Heart right ventricle (tissue), 16 donors: ENCODE results near the gene TLE3. TPM values are rescaled to one million over a fixed set of nuclear protein-coding genes. Genes with fewer than 3 reads are reported as not detected.
A peak's percentile ranks its signal among the peaks of the same experiment; 100 is the strongest.

Experiments
- ATAC-seq, 8 donors: fragments of 200-7000 bp; cut with Tn5 transposase; one replicate each; pipeline ENCODE4 v1.9.1; 2020; ENCODE audit warnings: mild to moderate bottlenecking in 8 of 8, moderate library complexity in 8 of 8, moderate number of reproducible peaks in 1 of 8
- DNase-seq, 2 donors: peaks; one replicate each; pipeline ENCODE4 v3.0.0-alpha.2; 2020
- H3K27ac ChIP-seq, 10 donors: fragments of 200-600 bp; sonication (generic) in 2 of 10; one replicate each; pipeline versions ENCODE4 v1.5.0 to v1.8.0; 2020 to 2022; ENCODE audit warnings: mild to moderate bottlenecking in 3 of 10
- H3K27me3 ChIP-seq, 7 donors: fragments of 200-600 bp; one replicate each; pipeline ENCODE4 v1.8.0; 2021 to 2022; ENCODE audit warnings: mild to moderate bottlenecking in 2 of 7
- H3K36me3 ChIP-seq, 9 donors: fragments of 200-600 bp; sonication (generic) in 1 of 9; one replicate each; pipeline versions ENCODE4 v1.5.0 to v1.8.0; 2020 to 2022; ENCODE audit warnings: mild to moderate bottlenecking in 2 of 9
- H3K4me1 ChIP-seq, 9 donors: fragments of 200-600 bp; sonication (generic) in 1 of 9; one replicate each; pipeline versions ENCODE4 v1.5.0 to v1.8.0; 2020 to 2022; ENCODE audit warnings: mild to moderate bottlenecking in 4 of 9
- H3K4me3 ChIP-seq, 10 donors: fragments of 200-600 bp; sonication (generic) in 2 of 10; one replicate each; pipeline versions ENCODE4 v1.5.0 to v1.8.0; 2020 to 2022; ENCODE audit warnings: mild to moderate bottlenecking in 7 of 10, moderate library complexity in 2 of 10
- H3K9me3 ChIP-seq, 11 donors: fragments of 200-600 bp in 10 of 11; sonication (generic) in 2 of 11; one replicate each; pipeline versions ENCODE4 v1.5.0 to v1.8.0; 2013 to 2022; ENCODE audit warnings: mild to moderate bottlenecking in 2 of 11, control low read depth in 1 of 11, moderate library complexity in 1 of 11
- CTCF ChIP-seq, 9 donors: fragments of 200-600 bp; sonication (generic) in 2 of 9; IDR thresholded peaks; one replicate each; pipeline versions ENCODE4 v1.5.0 to v1.8.0; 2021 to 2022; ENCODE audit warnings: antibody characterized with exemption in 9 of 9, mild to moderate bottlenecking in 5 of 9, moderate library complexity in 1 of 9
- WGBS, 2 donors: extraction: QIAGEN DNeasy Blood & Tissue Kit; methylation state at CpG; one replicate each; pipeline ENCODE4 v1.1.7; 2013; ENCODE audit warnings: inconsistent platforms in 1 of 2; 5-methylcytosine and 5-hydroxymethylcytosine counted together
- intact Hi-C, 10 donors: fragments of 100-400 bp; cut with DNase I; formaldehyde crosslinking; loops; one replicate each; pipeline versions ENCODE4 v1.11.1 to v1.14.2; 2022
- polyA plus RNA-seq, 2 donors: library from polyadenylated mRNA; stranded (reverse); fragments of 200-250 nt; gene quantifications; one replicate each; pipeline ENCODE4 v1.2.3, GENCODE V29; 2013
- total RNA-seq, 10 donors: library from RNA; stranded (reverse); fragmentation: NEBNext Ultra II Directional in 3 of 10; extraction: Animal tissue kit (Norgen Biotek cat#: 25700) in 3 of 10; gene quantifications; one replicate each; pipeline versions ENCODE4 v1.2.1 to v1.2.4, GENCODE V29; 2021 to 2023
- donor health status: Arrhythmogenic right ventricular cardiomyopathy.
- donor health status: ischemic (EF 13 %, LVEDD 7.1; RV severe dilation, severe dysfunction).
- donor health status: healthy with polysubstance abuse.
- donor health status: DM: no; HTN: yes; CAD: no.
- donor health status: DM: no; HTN: no; CAD: no.
- donor health status: ischemic (EF 25% LVEDD 6.9; RV normal size, moderate dysfunction).
- donor health status: ischemic (EF 25% LVEDD 5.7; RV mildly dilated, moderate dysfunction).
- donor health status: healthy.
- donor health status: DM: yes; HTN: yes; CAD: no.
- donor health status: Ischemic cardiomyopathy.
- donor health status: ischemic (EF 35%, LVEDD 5.7; RV mildly dilated, moderate dysfunction).
- donor health status: nonischemic (EF 11% LVEDD 7.7; RV severe dilation, severe dysfunction).
- donor health status: DM: yes; HTN: yes; CAD: no.
- donor health status: PGD.
- donor health status: ischemic (EF 29% LVEDD 5.4; RV normal size, mild dysfunction).
- donor health status: nonischemic (EF 23%, LVEDD 6.1; RV moderate dilation, normal function).

TLE3 gene
- total and polyA plus RNA-seq, 12 donors: 7.5 to 21.7 (median 12.6) TPM

GRCh38 chr15:70087708-70088352 lies 9.9 kb downstream of the TLE3 start:
- intact Hi-C loops: no loop called here
- Histone ChIP-seq H3K4me1 (peaks cover 3 to 87% (median 45%) of the 10 kb centered on the region in 9 donors), H3K27me3 (peaks cover 0 to 9% (median 0%) of the 10 kb centered on the region in 7 donors), H3K4me3 (no peak overlapping the region), H3K36me3 (peaks cover 0 to 94% (median 0%) of the 10 kb centered on the region in 9 donors), H3K9me3 (no peaks in the 10 kb centered on the region), H3K27ac (peak overlapping the region in 1 of 10 donors; percentile 15)
- DNase-seq (no peak), ATAC-seq (no peak)
- 62 to 74% methylated on average over 12 of the region's 12 CpGs for WGBS, 2 donors
- no peak for TF ChIP-seq CTCF (IDR thresholded peaks at IDR 0.05)

DNA sequence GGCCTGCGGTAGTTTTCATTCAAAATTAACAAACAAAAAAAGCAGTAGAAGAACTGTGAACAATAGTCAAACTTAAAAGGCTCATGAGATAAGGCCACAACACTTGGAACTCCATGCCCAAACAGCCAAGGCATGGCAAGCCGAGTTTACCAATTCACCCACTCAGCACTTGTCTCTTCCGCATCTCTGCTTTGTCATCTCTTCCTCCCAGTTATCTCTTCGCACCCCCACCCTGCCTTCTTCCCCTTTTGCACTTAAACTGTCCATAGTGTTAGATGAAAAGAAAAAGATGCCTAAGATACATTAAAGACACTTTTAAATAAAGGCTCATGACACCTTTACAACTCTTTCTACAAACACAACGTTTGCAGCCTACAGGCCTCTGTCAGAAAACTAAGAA lies 11.1 kb downstream of the TLE3 start:
- no peak for TF ChIP-seq CTCF (IDR thresholded peaks at IDR 0.05)
- H3K36me3 ChIP-seq: peaks cover 0 to 94% (median 3%) of the 10 kb centered on the region in 9 donors
- DNase-seq (no peak), ATAC-seq (peak in 1 of 8 donors; percentile 25)
- H3K4me3 ChIP-seq: no peak overlapping the region
- intact Hi-C loops: no loop called here
- H3K27me3 ChIP-seq: peaks cover 0 to 9% (median 0%) of the 10 kb centered on the region in 7 donors
- peaks cover 0 to 76% (median 33%) of the 10 kb centered on the region in 9 donors for H3K4me1 ChIP-seq
- H3K9me3 ChIP-seq: no peaks in the 10 kb centered on the region
- WGBS, 2 donors: 85 to 89% methylated on average over 5 of the region's 5 CpGs
- H3K27ac ChIP-seq: no peak overlapping the region

DNA sequence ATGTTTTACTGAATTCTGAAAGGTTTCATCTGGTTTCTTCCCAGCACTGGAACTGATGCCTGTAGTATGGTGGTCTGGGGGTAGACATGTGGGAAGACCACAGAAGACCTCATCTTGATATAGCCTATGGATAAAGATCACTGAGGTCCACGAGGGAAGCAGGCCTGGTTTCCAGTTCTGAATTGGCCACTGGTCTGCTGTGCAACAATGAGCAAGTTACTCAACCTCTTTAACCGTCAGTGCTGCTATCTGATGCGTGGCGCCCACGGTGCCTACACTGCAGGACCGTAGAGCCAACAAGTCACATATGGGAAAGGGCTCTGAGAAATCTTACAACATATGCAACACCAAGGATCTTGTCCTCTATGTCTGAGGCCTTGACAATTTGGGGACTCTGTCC lies 13.3 kb downstream of the TLE3 start:
- Histone ChIP-seq H3K9me3 (no peaks in the 10 kb centered on the region), H3K36me3 (peaks cover 0 to 94% (median 10%) of the 10 kb centered on the region in 9 donors), H3K27me3 (peaks cover 0 to 9% (median 0%) of the 10 kb centered on the region in 7 donors), H3K27ac (no peak overlapping the region), H3K4me1 (peaks cover 0 to 62% (median 22%) of the 10 kb centered on the region in 9 donors), H3K4me3 (no peak overlapping the region)
- DNase-seq (no peak), ATAC-seq (no peak)
- intact Hi-C loops: no loop called here
- WGBS, 2 donors: 95 to 97% methylated on average over 6 of the region's 6 CpGs
- no peak for TF ChIP-seq CTCF (IDR thresholded peaks at IDR 0.05)

DNA sequence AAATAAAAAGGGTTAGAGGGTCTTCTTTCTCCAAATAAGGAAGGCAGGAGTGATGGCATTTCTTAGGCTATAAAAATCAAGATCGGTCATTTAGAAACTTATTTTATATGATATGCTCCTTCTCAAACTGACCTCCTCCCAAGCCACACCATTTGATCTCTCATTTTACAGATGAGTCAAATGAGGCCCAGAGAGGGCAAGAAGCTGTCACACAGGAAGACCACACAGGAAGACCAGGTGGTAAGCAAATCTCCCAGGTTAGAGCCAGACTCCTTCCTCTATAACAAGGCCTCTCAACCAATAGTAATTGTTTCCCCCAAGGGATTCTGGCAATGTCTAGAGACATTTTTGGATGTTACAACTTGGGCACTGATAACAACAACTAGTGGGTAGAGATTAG lies 13.8 kb downstream of the TLE3 start:
- WGBS, 2 donors: 88 to 98% methylated on average over 1 of the region's 1 CpG
- no peak overlapping the region for H3K4me3 ChIP-seq
- peaks cover 0 to 59% (median 19%) of the 10 kb centered on the region in 9 donors for H3K4me1 ChIP-seq
- no peak for TF ChIP-seq CTCF (IDR thresholded peaks at IDR 0.05)
- intact Hi-C loops: no loop called here
- peaks cover 0 to 92% (median 10%) of the 10 kb centered on the region in 9 donors for H3K36me3 ChIP-seq
- peaks cover 0 to 9% (median 0%) of the 10 kb centered on the region in 7 donors for H3K27me3 ChIP-seq
- ATAC-seq (no peak), DNase-seq (no peak)
- no peak overlapping the region for H3K27ac ChIP-seq
- H3K9me3 ChIP-seq: no peaks in the 10 kb centered on the region
